Stimulated activated CD4-positive, alpha-beta T cell treated with anti-CD3 and anti-CD28 coated beads, Interleukin-4, amount 100 ng/mL, for 24 hours (primary cell): ENCODE measurements around the gene AGPAT3.

Source experiments
- DNase-seq: peaks from one replicate; pipeline ENCODE4 v3.0.0-alpha.2; 2020

AGPAT3 gene

GRCh38 chr21:43958364-43959158 is 93.5 kb downstream of the AGPAT3 start:
- no peak for DNase-seq

GRCh38 chr21:43959231-43960116 is 94.5 kb downstream of the AGPAT3 start:
- DNase-seq, result no peak

- peak; percentile 23 for DNase-seq
These were observed 96.4 kb downstream of the AGPAT3 start for GRCh38 chr21:43961382-43961909.

GRCh38 chr21:43965911-43966585 is 101.0 kb downstream of the AGPAT3 start:
- no peak for DNase-seq

GRCh38 chr21:43966946-43967512 is 102.0 kb downstream of the AGPAT3 start:
- DNase-seq, result no peak

- no peak for DNase-seq
These were observed 103.0 kb downstream of the AGPAT3 start for GRCh38 chr21:43967981-43968380.

- no peak for DNase-seq
These were observed 103.5 kb downstream of the AGPAT3 start for GRCh38 chr21:43968410-43969114.

- DNase-seq, result no peak
These were observed 104.1 kb downstream of the AGPAT3 start for GRCh38 chr21:43969115-43969444.

GRCh38 chr21:43970551-43970950 is 105.5 kb downstream of the AGPAT3 start:
- DNase-seq, result no peak

GRCh38 chr21:43971201-43971991 is 106.4 kb downstream of the AGPAT3 start:
- DNase-seq, result no peak

GRCh38 chr21:43971992-43972255 is 106.9 kb downstream of the AGPAT3 start:
- no peak for DNase-seq

GRCh38 chr21:43972850-43973633 is 108.0 kb downstream of the AGPAT3 start:
- DNase-seq, result no peak

- DNase-seq, result no peak
These were observed 108.6 kb downstream of the AGPAT3 start for GRCh38 chr21:43973634-43973955.

GRCh38 chr21:43974791-43975468 is 109.9 kb downstream of the AGPAT3 start:
- no peak for DNase-seq

- DNase-seq, result peak; percentile 85
These were observed 110.6 kb downstream of the AGPAT3 start for GRCh38 chr21:43975469-43976098.

GRCh38 chr21:43976661-43977060 is 111.6 kb downstream of the AGPAT3 start:
- DNase-seq, result no peak

- no peak for DNase-seq
These were observed 113.0 kb downstream of the AGPAT3 start for GRCh38 chr21:43978060-43978459.

- no peak for DNase-seq
These were observed 114.6 kb downstream of the AGPAT3 start for GRCh38 chr21:43979654-43980053.

GRCh38 chr21:43981151-43981870 is 116.3 kb downstream of the AGPAT3 start:
- no peak for DNase-seq
